GM21825 (cell line): ENCODE measurements around the gene WASF2.
"Not testable (repeated sequence)": the region's sequence is repeated elsewhere in the genome, so short reads cannot be mapped to it uniquely, and the experiment has no call there.

Experiments used
- ATAC-seq: cut with Tn5 transposase; IDR thresholded peaks from one replicate; pipeline ENCODE4 v1.9.1; 2021; ENCODE audit warnings: mild to moderate bottlenecking, moderate library complexity; ENCODE audit not compliant: unreplicated experiment

The WASF2 gene

GRCh38 chr1:27503033-27503432, 13.1 kb upstream of the WASF2 start:
- no peak for ATAC-seq

GRCh38 chr1:27501159-27501558, 11.2 kb upstream of the WASF2 start:
- ATAC-seq: not testable (repeated sequence)

- ATAC-seq: no peak
These were observed 9.2 kb upstream of the WASF2 start for GRCh38 chr1:27499142-27499541.

- no peak for ATAC-seq
These were observed 6.7 kb upstream of the WASF2 start for GRCh38 chr1:27496604-27497155.

GRCh38 chr1:27492796-27493195, 2.8 kb upstream of the WASF2 start:
- no peak for ATAC-seq

- no peak for ATAC-seq
These were observed 2.1 kb upstream of the WASF2 start for GRCh38 chr1:27491748-27492700.

GRCh38 chr1:27489501-27489972, 430 bp downstream of the WASF2 start:
- ATAC-seq: peak; percentile 21

- ATAC-seq: no peak
These were observed 1.7 kb downstream of the WASF2 start for GRCh38 chr1:27487966-27488884.

GRCh38 chr1:27485363-27485762, 4.6 kb downstream of the WASF2 start:
- no peak for ATAC-seq

GRCh38 chr1:27483659-27484058, 6.3 kb downstream of the WASF2 start:
- ATAC-seq: no peak

GRCh38 chr1:27481994-27482620, 7.9 kb downstream of the WASF2 start:
- ATAC-seq: no peak

- no peak for ATAC-seq
These were observed 11.9 kb downstream of the WASF2 start for GRCh38 chr1:27478098-27478497.

- ATAC-seq: no peak
These were observed 13.7 kb downstream of the WASF2 start for GRCh38 chr1:27476237-27476636.

- no peak for ATAC-seq
These were observed 14.2 kb downstream of the WASF2 start for GRCh38 chr1:27475720-27476119.

GRCh38 chr1:27473755-27474154, 16.2 kb downstream of the WASF2 start:
- ATAC-seq: no peak

- not testable (repeated sequence) for ATAC-seq
These were observed 17.9 kb downstream of the WASF2 start for GRCh38 chr1:27472098-27472497.

GRCh38 chr1:27471477-27471876, 18.5 kb downstream of the WASF2 start:
- no peak for ATAC-seq

GRCh38 chr1:27469334-27469733, 20.6 kb downstream of the WASF2 start:
- ATAC-seq: no peak

GRCh38 chr1:27468378-27468777, 21.6 kb downstream of the WASF2 start:
- not testable (repeated sequence) for ATAC-seq

- ATAC-seq: no peak
These were observed 24.9 kb downstream of the WASF2 start for GRCh38 chr1:27464926-27465647.
